ENCODE data around the gene CNIH4.
"Not testable (repeated sequence)": the region's sequence is repeated elsewhere in the genome, so short reads cannot be mapped to it uniquely, and the experiment has no call there.

Gene CNIH4

DNA sequence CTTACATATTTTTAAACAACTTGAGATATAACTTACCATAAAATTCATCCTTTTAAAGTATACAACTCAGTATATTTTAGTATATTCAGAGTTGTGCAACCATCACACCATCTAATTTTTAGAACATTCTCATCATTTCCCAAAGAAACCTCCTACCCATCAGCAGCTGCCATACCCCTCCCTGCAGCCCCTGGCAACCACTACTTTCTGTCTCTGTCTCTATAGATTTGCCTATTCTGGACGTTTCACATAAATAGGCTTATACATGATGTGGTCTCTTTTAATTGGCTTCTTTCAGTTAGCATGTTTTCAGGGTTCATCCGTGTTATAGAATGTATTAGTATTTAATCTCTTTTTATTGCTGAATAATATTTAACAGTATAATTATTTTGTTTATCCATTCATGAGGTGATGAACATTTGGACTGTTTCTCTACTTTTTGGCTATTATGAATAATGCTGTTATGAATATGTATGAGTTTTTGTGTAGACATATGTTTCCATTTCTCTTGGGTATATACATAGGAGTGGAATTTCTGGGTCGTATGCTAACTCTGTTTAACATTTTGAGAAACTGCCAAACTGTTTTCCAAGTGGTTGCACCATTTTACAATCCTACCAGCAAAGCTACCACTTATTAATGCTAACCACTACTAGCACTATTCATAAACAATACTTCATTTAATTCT is 48.4 kb downstream of the CNIH4 start:
- DNase-seq = no peak

- DNase-seq = no peak
These were observed 48.9 kb downstream of the CNIH4 start for GRCh38 chr1:224405604-224405970.

- DNase-seq = no peak
These were observed 49.5 kb downstream of the CNIH4 start for GRCh38 chr1:224406216-224406615.

DNA sequence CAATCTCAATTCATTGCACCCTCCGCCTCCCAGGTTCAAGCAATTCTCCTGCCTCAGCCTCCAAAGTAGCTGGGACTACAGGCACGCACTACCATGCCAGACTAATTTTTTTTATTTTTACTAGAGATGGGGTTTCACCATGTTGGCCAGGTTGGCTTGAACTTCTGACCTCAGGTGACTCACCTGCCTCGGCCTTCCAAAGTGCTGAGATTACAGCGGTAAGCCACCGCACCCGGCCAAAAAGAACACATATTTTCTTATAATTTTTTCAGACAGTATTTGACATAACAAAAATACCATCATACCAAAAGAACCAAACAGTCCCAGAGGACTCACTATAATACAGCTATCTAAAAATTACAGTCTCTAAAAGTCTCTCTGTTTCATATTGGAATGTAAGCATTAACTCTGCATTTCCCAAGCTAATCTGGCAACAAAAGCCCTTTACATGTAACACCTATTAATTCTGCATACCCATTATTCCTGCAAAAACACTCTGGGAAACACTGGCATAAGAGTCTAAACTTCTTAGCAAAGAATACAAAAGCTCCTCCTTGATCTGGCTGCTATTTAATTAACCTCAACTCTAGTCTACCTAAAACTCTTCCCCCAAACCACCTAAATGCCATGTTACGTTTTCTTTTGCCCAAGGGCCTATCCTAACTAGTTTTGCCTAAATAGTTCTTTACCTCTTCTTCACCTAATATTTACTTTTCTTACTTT is 51.1 kb downstream of the CNIH4 start:
- DNase-seq = no peak

- no peak for DNase-seq
These were observed 51.6 kb downstream of the CNIH4 start for GRCh38 chr1:224408294-224408590.

DNA sequence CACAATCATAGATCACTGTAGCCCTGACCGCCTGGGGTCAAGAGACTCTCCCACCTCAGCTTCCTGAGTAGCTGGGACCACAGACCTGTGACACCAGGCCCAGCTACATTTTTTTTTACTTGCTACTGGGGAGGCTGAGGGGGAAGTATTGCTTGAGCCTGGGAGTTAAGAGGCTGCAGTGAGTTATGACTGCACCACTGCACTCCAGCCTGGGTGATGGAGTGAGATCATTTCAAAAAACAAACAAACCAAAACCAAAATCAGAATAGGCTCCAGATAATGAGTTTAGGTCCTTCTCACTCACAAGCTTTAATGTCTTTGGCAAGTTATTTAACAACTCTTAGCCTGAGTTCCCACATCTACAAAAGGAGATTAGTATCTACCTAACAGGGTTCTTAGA is 55.1 kb downstream of the CNIH4 start:
- DNase-seq = no peak

- no peak for DNase-seq
These were observed 63.4 kb downstream of the CNIH4 start for GRCh38 chr1:224420106-224420505.

GRCh38 chr1:224425279-224425884 is 68.7 kb downstream of the CNIH4 start:
- no peak for DNase-seq

- DNase-seq = not testable (repeated sequence)
These were observed 70.2 kb downstream of the CNIH4 start for GRCh38 chr1:224426869-224427268.

DNA sequence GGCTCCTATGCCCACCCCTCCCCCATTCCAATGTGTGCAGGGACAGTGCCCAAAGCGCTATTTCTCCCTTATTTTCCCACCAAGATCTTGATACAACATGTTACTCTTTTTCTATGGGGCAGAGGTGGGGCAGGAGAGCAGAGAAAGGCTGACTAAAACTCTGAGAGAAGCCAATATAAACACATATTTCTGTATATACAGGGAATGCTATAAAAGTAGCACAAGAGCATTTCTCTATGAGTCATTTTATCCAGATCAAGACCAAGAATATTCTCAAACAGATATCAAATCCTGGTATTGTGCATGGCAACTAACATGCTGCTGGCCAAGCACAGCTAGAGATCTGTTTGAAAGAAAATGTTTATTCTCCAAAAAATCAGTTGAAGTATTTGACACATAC is 70.7 kb downstream of the CNIH4 start:
- no peak for DNase-seq

- not testable (repeated sequence) for DNase-seq
These were observed 72.0 kb downstream of the CNIH4 start for GRCh38 chr1:224428713-224429112.
